GM19468 (cell line): Measurements from ENCODE around the gene TNN.

ENCODE experiments used
- ATAC-seq: cut with Tn5 transposase; IDR thresholded peaks from one replicate; pipeline ENCODE4 v1.9.1; 2021; ENCODE audit warnings: mild to moderate bottlenecking, moderate library complexity, moderate number of reproducible peaks; ENCODE audit not compliant: unreplicated experiment; ENCODE audit errors: extremely low read depth

TNN gene

DNA sequence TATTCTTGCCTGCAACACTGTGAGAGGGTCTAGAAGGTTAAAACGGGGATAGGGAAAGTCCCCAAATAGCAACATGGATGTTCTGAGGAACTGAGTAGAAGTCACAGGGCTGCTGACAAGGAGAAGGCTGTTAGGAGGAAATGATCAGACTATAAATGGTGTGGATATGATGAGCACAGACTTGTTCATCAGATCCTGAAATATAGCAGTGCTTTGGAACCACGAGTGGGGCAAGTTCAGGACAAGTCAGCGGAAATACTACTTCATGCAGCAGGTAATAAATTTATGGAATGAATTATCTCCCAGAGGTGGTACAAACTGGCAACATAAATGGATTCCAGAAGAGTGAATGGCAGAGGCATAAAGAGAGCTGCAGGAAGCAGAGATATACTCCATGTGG, 128.2 kb downstream of the TNN start:
- no peak for ATAC-seq

DNA sequence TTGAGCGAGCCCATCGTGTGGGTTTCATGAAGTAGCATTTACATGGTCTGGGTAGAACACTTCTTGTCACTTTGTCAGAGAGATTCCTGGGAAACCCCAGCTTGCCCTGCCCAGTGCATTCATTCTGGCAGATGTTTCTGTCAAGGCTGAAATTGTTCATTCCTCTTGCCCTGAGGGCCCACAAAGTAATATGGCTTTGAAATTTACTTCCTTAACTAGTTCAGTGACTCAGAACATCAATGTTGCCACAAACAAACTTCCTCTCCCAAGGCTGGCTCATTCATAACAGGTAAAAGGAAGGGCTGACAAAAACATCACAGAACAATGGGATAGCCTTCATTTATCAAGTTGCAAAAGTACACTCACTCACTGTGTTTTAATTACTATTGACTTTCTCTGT, 129.9 kb downstream of the TNN start:
- ATAC-seq, result no peak
